CD1c-positive myeloid dendritic cell (primary cell): ENCODE data around the gene MMP2.
A peak's percentile ranks its signal among the peaks of the same experiment; 100 is the strongest.

Source experiments
- DNase-seq: peaks from one replicate; pipeline ENCODE4 v3.0.0-alpha.2; 2016; ENCODE audit errors: extremely low spot score

The MMP2 gene

GRCh38 chr16:55494994-55495421 lies 16.0 kb downstream of the MMP2 start:
- DNase-seq, result peak; percentile 72

- DNase-seq, result no peak
These were observed 16.8 kb downstream of the MMP2 start for GRCh38 chr16:55495616-55496289.

GRCh38 chr16:55496509-55497145 lies 17.6 kb downstream of the MMP2 start:
- no peak for DNase-seq

GRCh38 chr16:55497558-55497957 lies 18.6 kb downstream of the MMP2 start:
- DNase-seq, result no peak

GRCh38 chr16:55498101-55498500 lies 19.1 kb downstream of the MMP2 start:
- DNase-seq, result no peak

- DNase-seq, result no peak
These were observed 20.3 kb downstream of the MMP2 start for GRCh38 chr16:55499281-55499680.

- DNase-seq, result peak; percentile 55
These were observed 21.0 kb downstream of the MMP2 start for GRCh38 chr16:55499951-55500529.

GRCh38 chr16:55500530-55501011 lies 21.6 kb downstream of the MMP2 start:
- peak; percentile 70 for DNase-seq

GRCh38 chr16:55501549-55502322 lies 22.7 kb downstream of the MMP2 start:
- DNase-seq, result no peak

GRCh38 chr16:55502801-55503366 lies 23.9 kb downstream of the MMP2 start:
- DNase-seq, result no peak

- DNase-seq, result no peak
These were observed 24.9 kb downstream of the MMP2 start for GRCh38 chr16:55503726-55504550.

GRCh38 chr16:55505333-55506015 lies 26.5 kb downstream of the MMP2 start:
- no peak for DNase-seq

GRCh38 chr16:55506083-55506482 lies 27.1 kb downstream of the MMP2 start:
- peak; percentile 4 for DNase-seq

- no peak for DNase-seq
These were observed 27.7 kb downstream of the MMP2 start for GRCh38 chr16:55506708-55507107.

GRCh38 chr16:55508271-55508921 lies 29.4 kb downstream of the MMP2 start:
- peak; percentile 88 for DNase-seq

GRCh38 chr16:55508941-55509931 lies 30.2 kb downstream of the MMP2 start, which contains the start of gene LPCAT2:
TSS of gene LPCAT2 (plus strand) at chr16:55509072. CDS start at chr16:55509182, 110 bp downstream.
- peak; percentile 85 for DNase-seq

GRCh38 chr16:55510185-55510805 lies 31.3 kb downstream of the MMP2 start:
- DNase-seq, result peak; percentile 57

GRCh38 chr16:55512941-55513340 lies 33.9 kb downstream of the MMP2 start:
- DNase-seq, result no peak
